ENCODE measurements around the gene EPS15. TPM values are rescaled to one million over a fixed set of nuclear protein-coding genes. Genes with fewer than 3 reads are reported as not detected.

The EPS15 gene
- total RNA-seq, 3 donors from 2014 or later: 83.6 to 144 (median 127) TPM

GRCh38 chr1:51432146-51432545 lies 86.9 kb downstream of the EPS15 start:
- H3K27ac ChIP-seq: no peak overlapping the region
- TF ChIP-seq CTCF (IDR thresholded peaks at IDR 0.05): no peak
- TF ChIP-seq POLR2AphosphoS5 (IDR thresholded peaks at IDR 0.05): no peak
- no peak for TF ChIP-seq POLR2A (IDR thresholded peaks at IDR 0.05)
- no peak overlapping the region for H3K4me3 ChIP-seq
- peaks cover 0 to 5% of the 10 kb centered on the region in 2 donors for H3K4me1 ChIP-seq
- no peaks in the 10 kb centered on the region for H3K27me3 ChIP-seq
- H3K9me3 ChIP-seq: no peaks in the 10 kb centered on the region
- intact Hi-C loops (cut with DNase I; ENCODE audit: low total_unique reads): no loop called here
- no peak for DNase-seq (ENCODE audit: low spot score in 2 of 2)
- no peaks in the 10 kb centered on the region for H3K36me3 ChIP-seq

- no peaks in the 10 kb centered on the region for H3K9me3 ChIP-seq
- DNase-seq (ENCODE audit: low spot score in 2 of 2): no peak
- H3K36me3 ChIP-seq: no peaks in the 10 kb centered on the region
- intact Hi-C loops (cut with DNase I; ENCODE audit: low total_unique reads): no loop called here
- no peaks in the 10 kb centered on the region for H3K27me3 ChIP-seq
- H3K4me1 ChIP-seq: no peaks in the 10 kb centered on the region
- TF ChIP-seq POLR2AphosphoS5 (IDR thresholded peaks at IDR 0.05): no peak
- no peak for TF ChIP-seq CTCF (IDR thresholded peaks at IDR 0.05)
- TF ChIP-seq POLR2A (IDR thresholded peaks at IDR 0.05): no peak
- H3K4me3 ChIP-seq: no peak overlapping the region
- H3K27ac ChIP-seq: no peak overlapping the region
These were observed 91.6 kb downstream of the EPS15 start for GRCh38 chr1:51427438-51427837.

GRCh38 chr1:51425955-51426354 lies 93.1 kb downstream of the EPS15 start:
- DNase-seq (ENCODE audit: low spot score in 2 of 2): no peak
- no peak overlapping the region for H3K27ac ChIP-seq
- TF ChIP-seq POLR2A (IDR thresholded peaks at IDR 0.05) (no peak), POLR2AphosphoS5 (IDR thresholded peaks at IDR 0.05) (no peak), CTCF (IDR thresholded peaks at IDR 0.05) (no peak)
- no peaks in the 10 kb centered on the region for H3K36me3 ChIP-seq
- H3K9me3 ChIP-seq: no peaks in the 10 kb centered on the region
- no peaks in the 10 kb centered on the region for H3K27me3 ChIP-seq
- no peak overlapping the region for H3K4me3 ChIP-seq
- H3K4me1 ChIP-seq: no peaks in the 10 kb centered on the region
- intact Hi-C loops (cut with DNase I; ENCODE audit: low total_unique reads): no loop called here

GRCh38 chr1:51425273-51425672 lies 93.8 kb downstream of the EPS15 start:
- Histone ChIP-seq H3K36me3 (no peaks in the 10 kb centered on the region), H3K4me3 (no peak overlapping the region), H3K27me3 (no peaks in the 10 kb centered on the region), H3K9me3 (no peaks in the 10 kb centered on the region), H3K27ac (no peak overlapping the region), H3K4me1 (no peaks in the 10 kb centered on the region)
- DNase-seq (ENCODE audit: low spot score in 2 of 2): no peak
- intact Hi-C loops (cut with DNase I; ENCODE audit: low total_unique reads): no loop called here
- TF ChIP-seq CTCF (IDR thresholded peaks at IDR 0.05) (no peak), POLR2AphosphoS5 (IDR thresholded peaks at IDR 0.05) (no peak), POLR2A (IDR thresholded peaks at IDR 0.05) (no peak)

GRCh38 chr1:51423073-51423821 lies 95.8 kb downstream of the EPS15 start:
- Histone ChIP-seq H3K9me3 (no peaks in the 10 kb centered on the region), H3K27ac (no peak overlapping the region), H3K36me3 (no peaks in the 10 kb centered on the region), H3K4me1 (no peaks in the 10 kb centered on the region), H3K4me3 (no peak overlapping the region), H3K27me3 (no peaks in the 10 kb centered on the region)
- intact Hi-C loops (cut with DNase I; ENCODE audit: low total_unique reads): no loop called here
- DNase-seq (ENCODE audit: low spot score in 2 of 2): no peak
- TF ChIP-seq CTCF (IDR thresholded peaks at IDR 0.05) (no peak), POLR2A (IDR thresholded peaks at IDR 0.05) (no peak), POLR2AphosphoS5 (IDR thresholded peaks at IDR 0.05) (no peak)
